HEK293 (cell line): Measurements from ENCODE around the gene ACTRT2.

Experiments
- BCL11B ChIP-seq: fragments of 450-650 bp; formaldehyde crosslinking; IDR thresholded peaks from 2 replicates; pipeline ENCODE4 v1.5.1; 2016; ENCODE audit warnings: low read depth, missing biosample characterization, missing genetic modification characterization
- EGR2 ChIP-seq: fragments of 450-650 bp; formaldehyde crosslinking; IDR thresholded peaks from 2 replicates; pipeline ENCODE4 v1.5.1; 2016; ENCODE audit warnings: low read depth, missing biosample characterization, missing genetic modification characterization
- FEZF1 ChIP-seq: fragments of 450-650 bp; formaldehyde crosslinking; IDR thresholded peaks from 2 replicates; pipeline ENCODE4 v1.5.1; 2016; ENCODE audit warnings: missing biosample characterization, missing genetic modification characterization
- KLF9 ChIP-seq: fragments of 450-650 bp; formaldehyde crosslinking; IDR thresholded peaks from 2 replicates; pipeline ENCODE4 v1.5.1; 2016; ENCODE audit warnings: missing biosample characterization, missing genetic modification characterization, low read depth
- PRDM6 ChIP-seq: fragments of 450-650 bp; formaldehyde crosslinking; IDR thresholded peaks from 2 replicates; pipeline ENCODE4 v1.5.1; 2017; ENCODE audit warnings: missing biosample characterization, missing genetic modification characterization
- SP2 ChIP-seq: fragments of 450-650 bp; formaldehyde crosslinking; IDR thresholded peaks from 2 replicates; pipeline ENCODE4 v1.5.1; 2016; ENCODE audit warnings: missing biosample characterization, missing genetic modification characterization
- ZBTB17 ChIP-seq: fragments of 450-650 bp; formaldehyde crosslinking; IDR thresholded peaks from 2 replicates; pipeline ENCODE4 v1.5.1; 2016; ENCODE audit warnings: missing biosample characterization, missing genetic modification characterization
- ZBTB48 ChIP-seq: fragments of 450-650 bp; formaldehyde crosslinking; IDR thresholded peaks from 2 replicates; pipeline ENCODE4 v1.5.1; 2016; ENCODE audit warnings: missing biosample characterization, missing genetic modification characterization
- ZEB2 ChIP-seq: fragments of 450-650 bp; formaldehyde crosslinking; IDR thresholded peaks from 2 replicates; pipeline ENCODE4 v1.5.1; 2016; ENCODE audit warnings: missing biosample characterization, missing genetic modification characterization
- ZNF133 ChIP-seq: fragments of 450-650 bp; formaldehyde crosslinking; IDR thresholded peaks from 2 replicates; pipeline ENCODE4 v1.5.1; 2016; ENCODE audit warnings: missing biosample characterization, missing genetic modification characterization
- ZNF157 ChIP-seq: fragments of 450-650 bp; formaldehyde crosslinking; IDR thresholded peaks from 2 replicates; pipeline ENCODE4 v1.5.1; 2016; ENCODE audit warnings: missing biosample characterization, missing genetic modification characterization
- ZNF280C ChIP-seq: fragments of 450-650 bp; formaldehyde crosslinking; IDR thresholded peaks from 2 replicates; pipeline ENCODE4 v1.5.1; 2016; ENCODE audit warnings: missing biosample characterization, missing genetic modification characterization
- ZNF311 ChIP-seq: fragments of 450-650 bp; formaldehyde crosslinking; IDR thresholded peaks from 2 replicates; pipeline ENCODE4 v1.5.1; 2017; ENCODE audit warnings: missing biosample characterization, missing genetic modification characterization, borderline replicate concordance
- ZNF37A ChIP-seq: fragments of 450-650 bp; IDR thresholded peaks from 2 replicates; pipeline ENCODE4 v1.5.1; 2018; ENCODE audit warnings: missing biosample characterization, missing genetic modification characterization
- ZNF433 ChIP-seq: fragments of 450-650 bp; formaldehyde crosslinking; IDR thresholded peaks from 2 replicates; pipeline ENCODE4 v1.5.1; 2016; ENCODE audit warnings: missing biosample characterization, missing genetic modification characterization, low read depth
- ZNF473 ChIP-seq: fragments of 450-650 bp; formaldehyde crosslinking; IDR thresholded peaks from 2 replicates; pipeline ENCODE4 v1.5.1; 2017; ENCODE audit warnings: missing biosample characterization, missing genetic modification characterization
- ZNF514 ChIP-seq: fragments of 450-650 bp; formaldehyde crosslinking; IDR thresholded peaks from 2 replicates; pipeline ENCODE4 v1.5.1; 2016; ENCODE audit warnings: missing biosample characterization, missing genetic modification characterization
- ZNF521 ChIP-seq: fragments of 450-650 bp; formaldehyde crosslinking; IDR thresholded peaks from 2 replicates; pipeline ENCODE4 v1.5.1; 2017; ENCODE audit warnings: missing biosample characterization, mild to moderate bottlenecking, missing genetic modification characterization
- ZNF530 ChIP-seq: fragments of 450-650 bp; formaldehyde crosslinking; IDR thresholded peaks from 2 replicates; pipeline ENCODE4 v1.5.1; 2016; ENCODE audit warnings: low read depth, missing biosample characterization, missing genetic modification characterization
- ZNF571 ChIP-seq: fragments of 450-650 bp; formaldehyde crosslinking; IDR thresholded peaks from 2 replicates; pipeline ENCODE4 v1.5.0; 2017; ENCODE audit warnings: missing biosample characterization, missing genetic modification characterization
- ZNF629 ChIP-seq: fragments of 450-650 bp; formaldehyde crosslinking; IDR thresholded peaks from 2 replicates; pipeline ENCODE4 v1.5.1; 2017; ENCODE audit warnings: missing biosample characterization, missing genetic modification characterization
- ZNF707 ChIP-seq: fragments of 450-650 bp; formaldehyde crosslinking; IDR thresholded peaks from 2 replicates; pipeline ENCODE4 v1.5.1; 2016; ENCODE audit warnings: missing biosample characterization, missing genetic modification characterization
- ZNF747 ChIP-seq: fragments of 450-650 bp; formaldehyde crosslinking; IDR thresholded peaks from 2 replicates; pipeline ENCODE4 v1.5.1; 2016; ENCODE audit warnings: missing biosample characterization, missing genetic modification characterization
- ZSCAN23 ChIP-seq: fragments of 450-650 bp; formaldehyde crosslinking; IDR thresholded peaks from 2 replicates; pipeline ENCODE4 v1.5.1; 2016; ENCODE audit warnings: missing biosample characterization, missing genetic modification characterization
- TF ChIP-seq, protein P1 (sequence below): fragments of 450-650 bp; formaldehyde crosslinking; IDR thresholded peaks from 2 replicates; pipeline ENCODE4 v1.5.1; 2016; ENCODE audit warnings: missing biosample characterization, missing genetic modification characterization
- TF ChIP-seq, protein P2 (sequence below): fragments of 450-650 bp; IDR thresholded peaks from 2 replicates; pipeline ENCODE4 v1.5.1; 2018; ENCODE audit warnings: missing biosample characterization, mild to moderate bottlenecking, missing genetic modification characterization
- TF ChIP-seq, protein P3 (sequence below): fragments of 450-650 bp; formaldehyde crosslinking; IDR thresholded peaks from 2 replicates; pipeline ENCODE4 v1.5.1; 2017; ENCODE audit warnings: missing biosample characterization, missing genetic modification characterization
- TF ChIP-seq, protein P4 (sequence below): fragments of 450-650 bp; formaldehyde crosslinking; IDR thresholded peaks from 2 replicates; pipeline ENCODE4 v1.5.1; 2016; ENCODE audit warnings: missing biosample characterization, missing genetic modification characterization

ACTRT2 gene

DNA sequence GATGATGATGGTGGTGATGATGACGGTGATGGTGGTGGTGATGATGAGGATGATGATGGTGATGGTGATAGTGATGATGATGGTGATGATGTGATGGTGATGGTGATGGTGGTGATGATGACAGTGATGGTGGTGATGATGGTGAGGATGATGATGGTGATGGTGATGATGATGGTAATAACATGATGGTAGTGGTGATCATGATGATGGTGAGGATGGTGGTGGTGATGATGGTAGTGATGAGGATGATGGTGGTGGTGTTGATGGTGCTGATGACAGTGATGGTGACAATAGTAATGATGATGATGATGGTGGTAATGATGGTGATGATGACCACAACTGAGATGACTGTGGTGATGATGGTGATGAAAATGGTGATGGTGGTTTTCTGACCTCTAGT, 4.9 kb downstream of the ACTRT2 start (continued):
- TF ChIP-seq ZNF280C (tag by site-specific recombination) (peak; percentile 93; the same call in 1 of the 2 replicates), ZNF473 (tag by site-specific recombination) (no peak; the same call in 1 of the 2 replicates), ZNF37A (tag by site-specific recombination) (no peak), KLF9 (no peak), BCL11B (tag by site-specific recombination) (no peak), ZNF433 (tag by site-specific recombination) (no peak), ZNF514 (tag by site-specific recombination) (0 out of 2 replicates have a peak, but pooled peaks have one; percentile 47), ZNF707 (peak; percentile 6; the same call in 1 of the 2 replicates), EGR2 (no peak), ZBTB48 (tag by site-specific recombination) (no peak), SP2 (peak; percentile 14; the same call in 1 of the 2 replicates), FEZF1 (tag by site-specific recombination) (no peak), ZNF629 (no peak), ZNF530 (no peak), ZNF571 (tag by site-specific recombination) (0 out of 2 replicates have a peak, but pooled peaks have one; percentile 44), ZSCAN23 (tag by site-specific recombination) (no peak), ZNF521 (tag by site-specific recombination) (0 out of 2 replicates have a peak, but pooled peaks have one; percentile 69), ZEB2 (tag by site-specific recombination) (no peak), ZNF747 (peak; percentile 78; the same call in 1 of the 2 replicates), ZNF157 (tag by site-specific recombination) (no peak), ZBTB17 (no peak), PRDM6 (tag by site-specific recombination) (no peak), ZNF311 (peak; percentile 39; the same call in 1 of the 2 replicates), ZNF133 (peak; percentile 43; the same call in 1 of the 2 replicates)
- TF ChIP-seq, protein P1, sequence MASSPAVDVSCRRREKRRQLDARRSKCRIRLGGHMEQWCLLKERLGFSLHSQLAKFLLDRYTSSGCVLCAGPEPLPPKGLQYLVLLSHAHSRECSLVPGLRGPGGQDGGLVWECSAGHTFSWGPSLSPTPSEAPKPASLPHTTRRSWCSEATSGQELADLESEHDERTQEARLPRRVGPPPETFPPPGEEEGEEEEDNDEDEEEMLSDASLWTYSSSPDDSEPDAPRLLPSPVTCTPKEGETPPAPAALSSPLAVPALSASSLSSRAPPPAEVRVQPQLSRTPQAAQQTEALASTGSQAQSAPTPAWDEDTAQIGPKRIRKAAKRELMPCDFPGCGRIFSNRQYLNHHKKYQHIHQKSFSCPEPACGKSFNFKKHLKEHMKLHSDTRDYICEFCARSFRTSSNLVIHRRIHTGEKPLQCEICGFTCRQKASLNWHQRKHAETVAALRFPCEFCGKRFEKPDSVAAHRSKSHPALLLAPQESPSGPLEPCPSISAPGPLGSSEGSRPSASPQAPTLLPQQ: no peak
- TF ChIP-seq, protein P2, sequence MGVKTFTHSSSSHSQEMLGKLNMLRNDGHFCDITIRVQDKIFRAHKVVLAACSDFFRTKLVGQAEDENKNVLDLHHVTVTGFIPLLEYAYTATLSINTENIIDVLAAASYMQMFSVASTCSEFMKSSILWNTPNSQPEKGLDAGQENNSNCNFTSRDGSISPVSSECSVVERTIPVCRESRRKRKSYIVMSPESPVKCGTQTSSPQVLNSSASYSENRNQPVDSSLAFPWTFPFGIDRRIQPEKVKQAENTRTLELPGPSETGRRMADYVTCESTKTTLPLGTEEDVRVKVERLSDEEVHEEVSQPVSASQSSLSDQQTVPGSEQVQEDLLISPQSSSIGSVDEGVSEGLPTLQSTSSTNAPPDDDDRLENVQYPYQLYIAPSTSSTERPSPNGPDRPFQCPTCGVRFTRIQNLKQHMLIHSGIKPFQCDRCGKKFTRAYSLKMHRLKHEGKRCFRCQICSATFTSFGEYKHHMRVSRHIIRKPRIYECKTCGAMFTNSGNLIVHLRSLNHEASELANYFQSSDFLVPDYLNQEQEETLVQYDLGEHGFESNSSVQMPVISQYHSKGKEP (tag by site-specific recombination): no peak
- TF ChIP-seq, protein P3, sequence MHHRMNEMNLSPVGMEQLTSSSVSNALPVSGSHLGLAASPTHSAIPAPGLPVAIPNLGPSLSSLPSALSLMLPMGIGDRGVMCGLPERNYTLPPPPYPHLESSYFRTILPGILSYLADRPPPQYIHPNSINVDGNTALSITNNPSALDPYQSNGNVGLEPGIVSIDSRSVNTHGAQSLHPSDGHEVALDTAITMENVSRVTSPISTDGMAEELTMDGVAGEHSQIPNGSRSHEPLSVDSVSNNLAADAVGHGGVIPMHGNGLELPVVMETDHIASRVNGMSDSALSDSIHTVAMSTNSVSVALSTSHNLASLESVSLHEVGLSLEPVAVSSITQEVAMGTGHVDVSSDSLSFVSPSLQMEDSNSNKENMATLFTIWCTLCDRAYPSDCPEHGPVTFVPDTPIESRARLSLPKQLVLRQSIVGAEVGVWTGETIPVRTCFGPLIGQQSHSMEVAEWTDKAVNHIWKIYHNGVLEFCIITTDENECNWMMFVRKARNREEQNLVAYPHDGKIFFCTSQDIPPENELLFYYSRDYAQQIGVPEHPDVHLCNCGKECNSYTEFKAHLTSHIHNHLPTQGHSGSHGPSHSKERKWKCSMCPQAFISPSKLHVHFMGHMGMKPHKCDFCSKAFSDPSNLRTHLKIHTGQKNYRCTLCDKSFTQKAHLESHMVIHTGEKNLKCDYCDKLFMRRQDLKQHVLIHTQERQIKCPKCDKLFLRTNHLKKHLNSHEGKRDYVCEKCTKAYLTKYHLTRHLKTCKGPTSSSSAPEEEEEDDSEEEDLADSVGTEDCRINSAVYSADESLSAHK (tag by site-specific recombination): no peak
- TF ChIP-seq, protein P4, sequence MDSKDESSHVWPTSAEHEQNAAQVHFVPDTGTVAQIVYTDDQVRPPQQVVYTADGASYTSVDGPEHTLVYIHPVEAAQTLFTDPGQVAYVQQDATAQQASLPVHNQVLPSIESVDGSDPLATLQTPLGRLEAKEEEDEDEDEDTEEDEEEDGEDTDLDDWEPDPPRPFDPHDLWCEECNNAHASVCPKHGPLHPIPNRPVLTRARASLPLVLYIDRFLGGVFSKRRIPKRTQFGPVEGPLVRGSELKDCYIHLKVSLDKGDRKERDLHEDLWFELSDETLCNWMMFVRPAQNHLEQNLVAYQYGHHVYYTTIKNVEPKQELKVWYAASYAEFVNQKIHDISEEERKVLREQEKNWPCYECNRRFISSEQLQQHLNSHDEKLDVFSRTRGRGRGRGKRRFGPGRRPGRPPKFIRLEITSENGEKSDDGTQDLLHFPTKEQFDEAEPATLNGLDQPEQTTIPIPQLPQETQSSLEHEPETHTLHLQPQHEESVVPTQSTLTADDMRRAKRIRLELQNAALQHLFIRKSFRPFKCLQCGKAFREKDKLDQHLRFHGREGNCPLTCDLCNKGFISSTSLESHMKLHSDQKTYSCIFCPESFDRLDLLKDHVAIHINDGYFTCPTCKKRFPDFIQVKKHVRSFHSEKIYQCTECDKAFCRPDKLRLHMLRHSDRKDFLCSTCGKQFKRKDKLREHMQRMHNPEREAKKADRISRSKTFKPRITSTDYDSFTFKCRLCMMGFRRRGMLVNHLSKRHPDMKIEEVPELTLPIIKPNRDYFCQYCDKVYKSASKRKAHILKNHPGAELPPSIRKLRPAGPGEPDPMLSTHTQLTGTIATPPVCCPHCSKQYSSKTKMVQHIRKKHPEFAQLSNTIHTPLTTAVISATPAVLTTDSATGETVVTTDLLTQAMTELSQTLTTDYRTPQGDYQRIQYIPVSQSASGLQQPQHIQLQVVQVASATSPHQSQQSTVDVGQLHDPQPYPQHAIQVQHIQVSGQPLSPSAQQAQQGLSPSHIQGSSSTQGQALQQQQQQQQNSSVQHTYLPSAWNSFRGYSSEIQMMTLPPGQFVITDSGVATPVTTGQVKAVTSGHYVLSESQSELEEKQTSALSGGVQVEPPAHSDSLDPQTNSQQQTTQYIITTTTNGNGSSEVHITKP: no peak
